Sigmoid colon (tissue), 7 donors: Measurements from ENCODE around the gene MUC5AC. TPM values are rescaled to one million over a fixed set of nuclear protein-coding genes. Genes with fewer than 3 reads are reported as not detected.
"Not testable (repeated sequence)": the region's sequence is repeated elsewhere in the genome, so short reads cannot be mapped to it uniquely, and the experiment has no call there.

Experiments
- DNase-seq: peaks from one replicate; pipeline ENCODE4 v3.0.0-alpha.2; 2019
- H3K27ac ChIP-seq, 4 donors: fragments of 200-600 bp; sonication (generic); one replicate each; pipeline ENCODE4 v1.5.1; 2016 to 2019; ENCODE audit warnings: mild to moderate bottlenecking in 1 of 4
- H3K27me3 ChIP-seq, 3 donors: fragments of 200-600 bp; sonication (generic); one replicate each; pipeline ENCODE4 v1.5.1; 2019; ENCODE audit warnings: mild to moderate bottlenecking in 1 of 3
- H3K36me3 ChIP-seq, 4 donors: fragments of 200-600 bp; sonication (generic); one replicate each; pipeline ENCODE4 v1.5.1; 2016 to 2019
- H3K4me1 ChIP-seq, 4 donors: fragments of 200-600 bp; sonication (generic); one replicate each; pipeline ENCODE4 v1.5.1; 2017 to 2019
- H3K4me3 ChIP-seq, 4 donors: fragments of 200-600 bp; sonication (generic); one replicate each; pipeline ENCODE4 v1.5.1; 2017 to 2019; ENCODE audit warnings: mild to moderate bottlenecking in 2 of 4, moderate library complexity in 1 of 4
- H3K9me3 ChIP-seq, 4 donors: fragments of 200-600 bp in 3 of 4; sonication (generic) in 3 of 4; one replicate each; pipeline versions ENCODE4 v1.5.1 to v1.6.1; 2013 to 2019
- CTCF ChIP-seq, 4 experiments: fragments of 450-650 bp in 3 of 4; fragments of 200-600 bp in 1 of 4; IDR thresholded peaks; one replicate each; pipeline ENCODE4 v1.5.1; 2016 to 2019; ENCODE audit warnings: antibody characterized with exemption in 4 of 4, mild to moderate bottlenecking in 3 of 4, moderate library complexity in 2 of 4
- EP300 ChIP-seq, 4 donors: sonication (generic); formaldehyde crosslinking; IDR thresholded peaks; one replicate each; pipeline ENCODE4 v1.6.1; 2017; ENCODE audit warnings: antibody characterized with exemption in 4 of 4
- POLR2A ChIP-seq, 2 donors: fragments of 450-650 bp; IDR thresholded peaks; one replicate each; pipeline ENCODE4 v1.6.1; 2016; ENCODE audit warnings: antibody characterized with exemption in 2 of 2, mild to moderate bottlenecking in 2 of 2, moderate library complexity in 2 of 2
- POLR2AphosphoS5 ChIP-seq, 4 donors: sonication (generic); formaldehyde crosslinking; IDR thresholded peaks; one replicate each; pipeline ENCODE4 v1.6.1; 2017; ENCODE audit warnings: antibody characterized with exemption in 4 of 4
- WGBS, 2 donors: extraction: QIAGEN DNeasy Blood & Tissue Kit; methylation state at CpG; one replicate each; pipeline ENCODE4 v1.1.7; 2013; 5-methylcytosine and 5-hydroxymethylcytosine counted together
- intact Hi-C: fragments of 100-400 bp; cut with DNase I; formaldehyde crosslinking; loops from one replicate; pipeline ENCODE4 v1.15.1; 2023
- polyA plus RNA-seq, 3 donors: library from polyadenylated mRNA; stranded (reverse); fragments of 200-250 nt; gene quantifications; one replicate each; pipeline ENCODE4 v1.2.3, GENCODE V29; 2013
- total RNA-seq, 4 donors: library from RNA; depleted of rRNA; stranded (reverse); fragments of >200 nt; gene quantifications; one replicate each; pipeline ENCODE4 v1.1.0, GENCODE V29; 2016
- donor health status: healthy with polysubstance abuse.
- donor health status: Bipolar disorder and iron deficiency.
- donor health status: healthy.

MUC5AC gene
- total and polyA plus RNA-seq, 7 donors = under 0.01 to 0.09 (median under 0.01) TPM; not detected in 4

DNA sequence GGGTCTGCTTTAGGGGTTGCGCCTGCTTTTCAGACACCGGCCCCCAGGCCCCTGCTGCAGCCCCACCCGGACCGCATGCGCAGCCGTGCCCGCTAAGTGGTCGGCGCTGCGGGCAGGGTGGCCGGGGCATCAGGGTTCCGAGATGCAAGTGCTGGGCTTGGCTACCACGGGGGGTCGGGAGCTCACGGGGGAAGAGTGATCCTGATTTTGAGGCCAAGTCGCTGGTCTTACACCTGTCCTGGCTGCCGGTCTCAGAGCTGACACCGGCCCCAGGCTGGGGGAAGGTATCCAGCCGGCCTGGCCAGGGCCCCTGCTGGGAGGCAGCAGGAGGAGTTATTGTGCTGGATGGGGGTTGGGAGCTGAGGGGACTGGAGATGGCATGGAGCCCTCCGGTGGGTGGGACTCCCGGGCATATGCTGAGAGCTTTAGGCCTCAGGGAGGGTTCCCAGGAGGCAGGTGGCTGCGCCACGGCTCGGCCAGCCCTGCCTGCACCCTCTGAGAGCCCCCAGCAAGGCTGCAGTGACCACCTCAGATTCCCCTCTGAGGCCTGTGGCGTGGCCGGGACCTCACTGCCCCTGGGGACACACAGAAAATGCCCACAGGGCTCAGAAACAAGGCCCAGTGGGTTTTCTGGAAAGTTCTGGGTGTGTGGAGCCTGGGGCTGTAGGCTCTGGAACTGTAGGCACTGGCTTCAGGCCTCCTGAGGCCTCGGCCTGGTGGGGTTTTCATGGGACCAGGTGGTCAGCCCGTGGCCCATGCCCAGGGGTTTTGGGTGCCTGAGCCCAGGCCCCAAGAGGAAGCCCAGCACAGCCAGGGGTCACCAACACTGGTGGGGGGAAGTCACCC is 4.4 kb upstream of the MUC5AC start:
- Histone ChIP-seq H3K36me3 (no peaks in the 10 kb centered on the region), H3K27me3 (peaks cover 0 to 18% (median 0%) of the 10 kb centered on the region in 3 donors), H3K4me1 (no peaks in the 10 kb centered on the region), H3K27ac (no peak overlapping the region), H3K4me3 (no peak overlapping the region), H3K9me3 (no peaks in the 10 kb centered on the region)
- intact Hi-C loops = no loop called here
- DNase-seq = no peak
- 90 to 91% methylated on average over 28 of the region's 28 CpGs for WGBS, 2 donors
- TF ChIP-seq CTCF (IDR thresholded peaks at IDR 0.05) = no peak
- no peak for TF ChIP-seq POLR2AphosphoS5 (IDR thresholded peaks at IDR 0.05)
- TF ChIP-seq EP300 (IDR thresholded peaks at IDR 0.05) = no peak
- TF ChIP-seq POLR2A (IDR thresholded peaks at IDR 0.05) = no peak

GRCh38 chr11:1153951-1154493 is 3.7 kb upstream of the MUC5AC start:
- Histone ChIP-seq H3K4me3 (no peak overlapping the region), H3K9me3 (no peaks in the 10 kb centered on the region), H3K27me3 (peaks cover 0 to 17% (median 0%) of the 10 kb centered on the region in 3 donors), H3K4me1 (no peaks in the 10 kb centered on the region), H3K27ac (no peak overlapping the region), H3K36me3 (no peaks in the 10 kb centered on the region)
- intact Hi-C loops = no loop called here
- peak; percentile 67 for DNase-seq
- TF ChIP-seq POLR2AphosphoS5 (IDR thresholded peaks at IDR 0.05) = peak in 1 of 4 donors; percentile 27
- TF ChIP-seq EP300 (IDR thresholded peaks at IDR 0.05) = no peak
- WGBS, 2 donors = 71 to 79% methylated on average over 14 of the region's 14 CpGs

DNA sequence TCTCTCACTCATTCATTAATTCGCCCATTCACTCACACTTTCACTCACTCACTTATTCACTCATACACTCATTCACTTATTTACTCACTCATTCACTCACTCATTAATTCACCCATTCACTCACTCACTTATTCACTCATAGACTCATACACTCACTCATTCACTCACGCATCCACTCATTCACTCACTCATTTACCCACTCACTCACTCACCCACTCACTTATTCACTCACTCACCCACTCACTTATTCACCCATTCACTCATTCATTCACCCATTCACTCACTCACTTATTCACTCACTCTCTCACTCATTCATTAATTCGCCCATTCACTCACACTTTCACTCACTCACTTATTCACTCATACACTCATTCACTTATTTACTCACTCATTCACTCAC is 3.1 kb upstream of the MUC5AC start:
- intact Hi-C loops, DNase-seq, H3K9me3 ChIP-seq, H3K4me1 ChIP-seq, H3K4me3 ChIP-seq, H3K36me3 ChIP-seq, H3K27ac ChIP-seq: not testable (repeated sequence)
- no CpG with 5 or more reads among the region's 3 CpGs for WGBS, 2 donors
- peaks cover 0 to 15% (median 0%) of the 10 kb centered on the region in 3 donors for H3K27me3 ChIP-seq

- no peak for DNase-seq
- H3K27me3 ChIP-seq = peaks cover 0 to 15% (median 0%) of the 10 kb centered on the region in 3 donors
- no peaks in the 10 kb centered on the region for H3K9me3 ChIP-seq
- H3K4me3 ChIP-seq = no peak overlapping the region
- intact Hi-C loops = no loop called here
- no peaks in the 10 kb centered on the region for H3K36me3 ChIP-seq
- no peaks in the 10 kb centered on the region for H3K4me1 ChIP-seq
- H3K27ac ChIP-seq = no peak overlapping the region
- TF ChIP-seq EP300 (IDR thresholded peaks at IDR 0.05) (no peak), POLR2A (IDR thresholded peaks at IDR 0.05) (no peak), POLR2AphosphoS5 (IDR thresholded peaks at IDR 0.05) (no peak), CTCF (IDR thresholded peaks at IDR 0.05) (no peak)
These were observed 2.5 kb upstream of the MUC5AC start for GRCh38 chr11:1155274-1155693.

DNA sequence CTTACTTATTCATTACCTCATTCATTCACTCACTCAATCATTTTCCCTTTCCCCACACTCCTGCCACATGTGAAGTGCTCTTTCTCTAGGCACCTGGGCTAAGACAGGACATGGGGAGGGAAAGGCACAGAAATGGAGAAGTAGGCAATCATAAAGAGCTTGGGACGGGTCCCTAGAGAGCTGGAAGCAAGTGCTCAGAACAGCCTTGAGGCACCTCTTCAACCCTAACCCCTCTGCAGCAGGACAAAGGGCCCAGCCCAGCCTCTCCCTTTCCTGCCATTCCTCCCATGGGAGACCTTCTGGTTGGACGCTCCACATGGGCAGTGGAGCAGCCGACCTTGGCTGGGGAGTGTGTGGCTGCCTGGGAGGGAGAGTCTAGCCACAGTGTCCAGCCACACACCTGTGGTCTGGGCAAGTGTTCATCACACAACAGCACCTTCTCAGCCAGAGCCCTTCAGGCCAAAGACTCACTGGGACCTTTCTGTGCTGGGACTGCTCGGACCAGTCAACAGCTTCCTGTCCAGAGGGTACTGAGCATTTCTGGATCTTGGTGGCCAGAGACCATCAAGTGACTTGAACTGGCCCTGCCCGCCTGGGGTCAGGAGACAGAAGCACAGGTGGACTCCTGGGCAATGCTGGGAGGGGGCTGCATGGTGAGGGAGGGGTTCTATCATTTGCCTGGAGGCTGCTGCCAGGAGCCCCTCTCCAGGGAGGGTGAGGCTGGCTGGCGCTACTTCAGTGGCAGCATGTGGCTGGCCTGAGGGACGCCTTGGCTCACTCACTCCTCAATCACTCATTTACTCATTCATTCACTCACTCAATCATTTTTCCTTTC is 1.0 kb upstream of the MUC5AC start:
- peaks cover 0 to 19% (median 0%) of the 10 kb centered on the region in 3 donors for H3K27me3 ChIP-seq
- no peak for DNase-seq
- H3K36me3 ChIP-seq = no peaks in the 10 kb centered on the region
- no peak for TF ChIP-seq EP300 (IDR thresholded peaks at IDR 0.05)
- no peak for TF ChIP-seq CTCF (IDR thresholded peaks at IDR 0.05)
- TF ChIP-seq POLR2AphosphoS5 (IDR thresholded peaks at IDR 0.05) = no peak
- no peak for TF ChIP-seq POLR2A (IDR thresholded peaks at IDR 0.05)
- intact Hi-C loops = no loop called here
- no peaks in the 10 kb centered on the region for H3K4me1 ChIP-seq
- 85 to 88% methylated on average over 7 of the region's 7 CpGs for WGBS, 2 donors
- H3K9me3 ChIP-seq = no peaks in the 10 kb centered on the region
- no peak overlapping the region for H3K4me3 ChIP-seq
- H3K27ac ChIP-seq = no peak overlapping the region
